GM19099 (cell line): ENCODE measurements around the gene SESN1.

Experiments
- POLR2A ChIP-seq: IDR thresholded peaks from 3 replicates; pipeline ENCODE4 v1.6.1; 2011; ENCODE audit warnings: low read depth; ENCODE audit not compliant: insufficient read length; ENCODE audit errors: extremely low read depth

The SESN1 gene

GRCh38 chr6:109094416-109095035 lies at the start of gene SESN1:
Gene SESN1, minus strand, starts transcription at chr6:109094846. Its CDS starts 773 bp downstream, at chr6:109094073.
- TF ChIP-seq POLR2A: peak; percentile 68

DNA sequence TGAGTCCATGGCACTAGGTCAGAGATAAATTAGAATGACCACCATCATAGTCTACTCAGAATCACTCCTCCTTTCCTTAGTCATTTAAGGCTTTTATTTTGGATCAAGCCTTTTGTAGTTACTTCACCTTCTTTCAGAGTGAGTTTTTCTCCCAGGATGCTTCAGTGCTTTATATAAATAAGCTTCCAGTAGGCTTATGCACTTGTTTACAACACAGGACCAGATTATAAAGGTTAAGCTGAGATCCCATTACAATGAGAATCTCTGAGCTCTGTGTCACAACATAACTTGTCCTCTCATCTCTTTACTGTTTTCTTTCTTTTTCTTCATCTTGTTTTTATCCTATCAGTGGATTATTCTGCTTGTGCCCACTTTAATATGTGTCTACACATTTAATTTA lies 48.5 kb upstream of the SESN1 start:
- TF ChIP-seq POLR2A: no peak

GRCh38 chr6:109139109-109139508 lies 44.5 kb upstream of the SESN1 start:
- no peak for TF ChIP-seq POLR2A

GRCh38 chr6:109130065-109130464 lies 35.4 kb upstream of the SESN1 start:
- TF ChIP-seq POLR2A: no peak

- no peak for TF ChIP-seq POLR2A
Observed at GRCh38 chr6:109125504-109125903, 30.9 kb upstream of the SESN1 start.

DNA sequence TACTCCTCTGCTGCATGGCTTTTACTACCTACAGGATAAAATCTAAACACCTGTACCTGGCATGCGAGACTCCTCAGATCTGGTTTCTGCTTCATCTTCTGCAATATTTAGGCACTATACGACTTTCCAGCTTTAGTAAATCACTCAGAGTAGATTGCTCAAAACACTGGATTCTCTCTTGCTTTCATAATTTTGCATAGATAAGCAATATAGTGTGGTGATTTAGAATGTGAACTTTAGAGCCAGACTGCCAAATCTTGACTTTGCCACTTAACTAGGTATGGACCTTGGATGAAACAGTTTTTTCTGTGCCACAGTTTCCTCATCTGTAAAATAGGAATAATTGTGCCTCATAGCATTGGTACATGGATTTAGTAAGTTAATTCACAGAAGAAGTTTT lies 29.6 kb upstream of the SESN1 start:
- no peak for TF ChIP-seq POLR2A

DNA sequence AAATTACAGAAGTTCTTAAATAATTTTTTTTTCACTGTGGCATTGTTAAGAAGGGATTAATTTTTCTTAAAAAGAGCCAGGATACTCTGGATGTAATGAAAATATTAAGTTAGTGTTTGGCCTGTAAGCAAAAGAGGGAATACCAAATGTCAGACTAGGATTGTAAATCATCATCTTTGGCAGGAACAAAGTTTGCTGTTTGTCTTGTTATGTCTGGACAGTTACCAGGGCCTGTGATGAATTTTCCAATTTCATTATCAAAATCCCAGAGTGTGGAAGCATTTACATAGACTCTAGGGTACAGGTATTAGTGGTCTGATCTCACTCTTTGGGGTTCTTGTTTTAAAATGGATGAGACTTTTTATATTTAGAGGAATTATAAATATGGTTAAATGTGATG lies 26.8 kb upstream of the SESN1 start:
- TF ChIP-seq POLR2A: no peak

GRCh38 chr6:109118871-109119354 lies 24.3 kb upstream of the SESN1 start:
- TF ChIP-seq POLR2A: no peak

GRCh38 chr6:109118337-109118736 lies 23.7 kb upstream of the SESN1 start:
- no peak for TF ChIP-seq POLR2A

GRCh38 chr6:109117346-109118035 lies 22.8 kb upstream of the SESN1 start:
- no peak for TF ChIP-seq POLR2A

- no peak for TF ChIP-seq POLR2A
Observed at GRCh38 chr6:109105681-109106080, 11.0 kb upstream of the SESN1 start.

DNA sequence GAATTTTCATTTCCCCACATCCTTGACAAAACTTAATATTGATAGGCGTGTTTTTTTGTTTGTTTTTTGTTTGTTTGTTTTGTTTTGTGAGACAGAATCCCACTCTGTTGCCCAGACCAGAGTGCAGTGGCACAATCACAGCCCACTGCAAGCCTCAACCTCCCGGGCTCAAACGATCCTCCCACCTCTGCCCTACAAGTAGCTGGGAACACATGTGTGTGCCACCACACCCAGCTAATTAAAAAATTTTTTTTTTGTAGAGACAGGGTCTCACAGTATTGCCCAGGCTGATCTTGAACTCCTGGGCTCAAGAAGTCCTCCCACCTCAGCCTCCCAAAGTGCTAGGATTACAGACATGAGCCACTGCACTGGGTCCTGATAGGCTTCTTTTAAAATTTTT lies 9.9 kb upstream of the SESN1 start:
- no peak for TF ChIP-seq POLR2A

DNA sequence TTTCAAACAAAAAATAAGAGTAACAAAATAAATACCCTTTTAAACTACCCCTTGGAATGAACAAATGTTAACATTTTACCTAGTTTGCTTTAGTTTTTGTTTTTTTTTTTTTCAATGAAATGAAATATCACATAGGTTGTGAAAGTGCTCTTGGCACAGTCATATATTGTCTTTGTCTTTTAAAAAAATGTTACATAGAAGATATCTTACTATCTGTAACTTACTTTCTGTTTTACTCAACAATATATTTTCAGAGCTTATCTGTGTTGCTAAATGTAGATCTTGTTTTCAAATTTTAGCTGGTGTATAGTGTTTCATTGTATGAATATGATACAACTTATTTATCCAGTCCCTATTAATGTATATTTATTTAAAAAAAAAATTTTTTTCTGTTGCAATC lies 9.3 kb upstream of the SESN1 start:
- TF ChIP-seq POLR2A: no peak

GRCh38 chr6:109102762-109103161 lies 8.1 kb upstream of the SESN1 start:
- TF ChIP-seq POLR2A: no peak

GRCh38 chr6:109097661-109098060 lies 3.0 kb upstream of the SESN1 start:
- TF ChIP-seq POLR2A: no peak

GRCh38 chr6:109096208-109096607 lies 1.6 kb upstream of the SESN1 start:
- TF ChIP-seq POLR2A: no peak

GRCh38 chr6:109095835-109096084 lies 1.1 kb upstream of the SESN1 start:
- no peak for TF ChIP-seq POLR2A
